Naive thymus-derived CD8-positive, alpha-beta T cell (primary cell): Measurements from ENCODE around the gene MTA2. TPM values are rescaled to one million over a fixed set of nuclear protein-coding genes. Genes with fewer than 3 reads are reported as not detected.
"Not testable (repeated sequence)": the region's sequence is repeated elsewhere in the genome, so short reads cannot be mapped to it uniquely, and the experiment has no call there.

Source experiments
- ATAC-seq, 2 donors: fragments of 150-1000 bp; cut with Tn5 transposase in 1 of 2; sonication (Bioruptor Pico), chemical (Tn5 transposase) in 1 of 2; 1 replicate in 1 of 2; 2 replicates in 1 of 2; pipeline ENCODE4 v1.10.0; 2021; ENCODE audit warnings: mild to moderate bottlenecking in 2 of 2, moderate library complexity in 2 of 2
- POLR2A ChIA-PET: fragments of 350-600 bp; sonication (Branson Sonifier 250); formaldehyde crosslinking; loops from one replicate; lab custom pipeline; 2021; ENCODE audit warnings: antibody characterized with exemption; lab: Charles Lee
- DNase-seq, 10 donors: peaks; one replicate each; pipeline versions ENCODE4 v3.0.0 to v3.0.0-alpha.2; 2020 to 2022
- H3K27ac Mint-ChIP-seq, 10 donors: one replicate each; pipeline ENCODE4 v1.8.0; 2020 to 2022; ENCODE audit warnings: mild to moderate bottlenecking in 10 of 10, mixed read lengths in 10 of 10, moderate library complexity in 4 of 10, inconsistent platforms in 1 of 10
- H3K27me3 Mint-ChIP-seq, 5 donors: one replicate each; pipeline ENCODE4 v1.8.0; 2021 to 2022; ENCODE audit warnings: mixed read lengths in 5 of 5
- H3K36me3 Mint-ChIP-seq, 3 donors: one replicate each; pipeline ENCODE4 v1.8.0; 2020 to 2022; ENCODE audit warnings: mixed read lengths in 3 of 3, mild to moderate bottlenecking in 2 of 3, inconsistent platforms in 1 of 3
- H3K4me1 Mint-ChIP-seq, 4 donors: one replicate each; pipeline ENCODE4 v1.8.0; 2021 to 2022; ENCODE audit warnings: mixed read lengths in 4 of 4
- H3K4me3 Mint-ChIP-seq, 10 donors: one replicate each; pipeline ENCODE4 v1.8.0; 2020 to 2022; ENCODE audit warnings: mild to moderate bottlenecking in 10 of 10, mixed read lengths in 10 of 10, moderate library complexity in 6 of 10, inconsistent platforms in 1 of 10
- H3K9me3 Mint-ChIP-seq, 9 donors: one replicate each; pipeline ENCODE4 v1.8.0; 2020 to 2022; ENCODE audit warnings: mixed read lengths in 9 of 9, mild to moderate bottlenecking in 3 of 9, inconsistent platforms in 1 of 9, moderate library complexity in 1 of 9
- polyA plus RNA-seq, 3 donors: library from polyadenylated mRNA; unstranded; fragments of 300-500 nt; fragmentation: Illumina TruSeq; gene quantifications; one replicate each; pipeline ENCODE4 v1.2.3, GENCODE V29; 2021
- total RNA-seq, 8 experiments: library from RNA in 2 of 8; stranded (reverse) in 2 of 8; gene quantifications; one replicate each; pipeline ENCODE4 v1.2.3 and lab custom pipeline; 2021 to 2026

MTA2 gene
- total and polyA plus RNA-seq, 5 experiments from 2014 or later: 15.8 to 178 (median 32.6) TPM

DNA sequence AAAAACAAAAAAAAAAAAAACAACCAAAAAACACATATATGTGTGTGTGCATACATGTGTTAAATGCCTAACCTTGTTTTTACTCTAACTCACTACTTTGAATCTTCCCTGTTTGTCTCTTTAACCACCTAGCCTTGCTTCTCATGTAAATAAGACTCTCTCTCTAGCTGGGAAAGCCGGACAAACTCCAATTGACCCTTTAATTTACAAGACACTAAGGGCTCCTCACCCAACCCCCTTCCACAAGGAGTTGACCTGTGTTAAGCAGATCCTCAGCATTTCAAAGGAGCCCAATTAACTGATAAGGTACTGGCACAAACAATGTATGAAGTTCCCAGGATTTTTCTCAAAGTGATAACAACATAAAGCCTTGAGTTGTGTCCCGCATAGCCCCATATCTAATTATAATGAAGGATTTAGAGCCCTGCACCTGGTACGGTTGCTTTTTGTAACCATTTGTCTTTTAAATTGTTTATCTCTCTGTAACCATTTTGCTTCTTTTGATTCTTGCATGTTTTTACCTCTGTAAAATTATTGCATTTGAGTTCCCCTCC, 39.9 kb downstream of the MTA2 start:
- not testable (repeated sequence) for ATAC-seq

DNA sequence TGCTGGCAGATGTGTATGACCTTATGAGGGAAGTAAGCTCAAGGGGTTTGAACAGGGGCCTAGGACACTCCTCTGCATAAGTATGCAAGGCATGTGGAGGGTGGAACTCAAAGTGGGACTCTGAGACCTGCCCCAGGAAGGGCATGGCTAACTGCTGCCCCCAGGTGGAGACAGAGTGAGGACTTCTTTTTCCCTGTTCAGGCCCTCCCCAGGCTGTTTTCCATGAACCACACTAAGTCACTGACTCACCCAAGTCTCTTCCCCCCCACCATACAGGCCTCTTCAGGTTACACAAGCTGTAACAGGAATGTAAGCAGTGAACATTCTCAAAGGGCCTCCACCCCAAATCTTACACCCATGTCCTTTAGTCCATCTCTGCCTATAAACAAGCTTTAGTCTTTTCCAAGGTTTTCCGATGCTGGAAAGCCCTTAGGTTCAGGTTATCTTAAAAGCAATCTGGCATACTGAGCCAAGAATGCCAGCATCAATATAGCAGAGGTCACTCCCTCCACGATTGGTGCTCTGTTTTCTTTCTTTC, 41.0 kb downstream of the MTA2 start:
- no peaks in the 10 kb centered on the region for H3K9me3 Mint-ChIP-seq
- H3K27me3 Mint-ChIP-seq: no peaks in the 10 kb centered on the region
- ATAC-seq: peak; percentile 10 to 17
- POLR2A ChIA-PET: interaction anchor here (0.7 to 11.1 kb wide), 12 partner anchors 10 to 194 kb away, joined by 3 to 207 read pairs (median 4); partner anchors contain the start of genes AHNAK and EEF1G
- H3K4me1 Mint-ChIP-seq: peaks cover 28 to 64% (median 54%) of the 10 kb centered on the region in 4 donors
- peak overlapping the region in 1 of 10 donors; percentile 29 for H3K4me3 Mint-ChIP-seq
- peak; percentile 60 to 89 (median 70) for DNase-seq
- H3K27ac Mint-ChIP-seq: peak overlapping the region; percentile 63 to 100 (median 76)
- H3K36me3 Mint-ChIP-seq: peaks cover 0 to 65% (median 13%) of the 10 kb centered on the region in 3 donors

More for the DNA sequence above, 39.9 kb downstream of the MTA2 start:
- not testable (repeated sequence) for H3K4me3 Mint-ChIP-seq, DNase-seq, H3K9me3 Mint-ChIP-seq, H3K27me3 Mint-ChIP-seq
- Mint-ChIP-seq H3K36me3 (peaks cover 5 to 77% (median 16%) of the 10 kb centered on the region in 3 donors), H3K4me1 (peaks cover 23 to 59% (median 52%) of the 10 kb centered on the region in 4 donors), H3K27ac (peak overlapping the region in 9 of 10 donors; percentile 25 to 83 (median 61))
- POLR2A ChIA-PET: interaction anchor here (0.7 to 11.1 kb wide), 6 partner anchors 8 to 195 kb away, joined by 3 to 207 read pairs (median 6); partner anchors contain the start of gene AHNAK

DNA sequence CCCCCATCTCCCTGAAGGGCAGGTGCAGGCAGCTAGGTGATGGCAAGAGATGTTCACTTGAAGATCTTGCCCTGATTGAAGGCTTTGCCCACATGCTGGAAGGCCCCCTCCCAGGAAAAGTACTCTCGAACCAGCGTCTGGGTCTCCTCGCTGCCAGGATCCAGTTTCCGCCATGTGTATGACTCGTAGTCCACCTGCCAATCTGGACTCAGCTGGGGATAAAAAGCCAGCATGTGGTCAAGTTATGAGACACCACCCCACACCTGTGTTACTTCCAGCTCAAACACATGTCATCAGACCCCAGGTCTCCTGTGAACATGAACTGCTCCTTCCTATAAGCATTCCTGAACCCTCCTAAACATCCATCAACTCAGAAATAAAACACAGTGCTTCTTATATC, 42.0 kb downstream of the MTA2 start:
- H3K9me3 Mint-ChIP-seq, H3K27me3 Mint-ChIP-seq, ATAC-seq, DNase-seq: not testable (repeated sequence)
- Mint-ChIP-seq H3K4me3 (peak overlapping the region in 1 of 10 donors; percentile 26), H3K4me1 (peaks cover 29 to 74% (median 62%) of the 10 kb centered on the region in 4 donors), H3K36me3 (peaks cover 0 to 56% (median 11%) of the 10 kb centered on the region in 3 donors), H3K27ac (peak overlapping the region; percentile 32 to 100 (median 83))
- POLR2A ChIA-PET: interaction anchor here (0.7 to 11.1 kb wide), 9 partner anchors 9 to 135 kb away, joined by 3 to 207 read pairs (median 6); partner anchors contain the start of genes AHNAK and EEF1G

DNA sequence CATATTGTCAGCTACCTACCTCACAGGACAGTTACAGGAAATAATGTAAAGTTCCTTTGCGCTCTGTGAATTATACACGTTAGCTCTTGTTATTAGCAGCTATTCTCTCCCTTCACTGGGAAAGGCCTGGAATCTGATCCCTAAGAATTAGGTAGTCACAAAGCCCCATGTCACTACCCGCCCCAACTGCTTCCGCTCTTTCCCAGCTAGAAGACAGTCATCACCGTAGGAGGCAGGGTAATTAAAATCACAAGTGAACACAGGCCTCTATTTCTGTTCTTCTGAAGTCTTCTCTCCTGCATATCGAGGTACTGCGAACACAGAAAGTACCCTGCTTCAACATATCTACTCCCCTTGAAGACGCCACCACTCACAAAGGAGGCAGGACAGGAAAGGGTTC, 42.5 kb downstream of the MTA2 start:
- ATAC-seq: no peak
- DNase-seq: no peak
- no peaks in the 10 kb centered on the region for H3K27me3 Mint-ChIP-seq
- POLR2A ChIA-PET: interaction anchor here (0.6 to 11.1 kb wide), 11 partner anchors 8 to 149 kb away, joined by 3 to 207 read pairs (median 5); partner anchors contain the start of genes AHNAK, C11orf98, CSKMT and EEF1G
- peaks cover 32 to 78% (median 66%) of the 10 kb centered on the region in 4 donors for H3K4me1 Mint-ChIP-seq
- no peaks in the 10 kb centered on the region for H3K9me3 Mint-ChIP-seq
- H3K4me3 Mint-ChIP-seq: peak overlapping the region in 5 of 10 donors; percentile 4 to 30 (median 25)
- peaks cover 0 to 52% (median 11%) of the 10 kb centered on the region in 3 donors for H3K36me3 Mint-ChIP-seq
- H3K27ac Mint-ChIP-seq: peak overlapping the region; percentile 63 to 100 (median 86)

DNA sequence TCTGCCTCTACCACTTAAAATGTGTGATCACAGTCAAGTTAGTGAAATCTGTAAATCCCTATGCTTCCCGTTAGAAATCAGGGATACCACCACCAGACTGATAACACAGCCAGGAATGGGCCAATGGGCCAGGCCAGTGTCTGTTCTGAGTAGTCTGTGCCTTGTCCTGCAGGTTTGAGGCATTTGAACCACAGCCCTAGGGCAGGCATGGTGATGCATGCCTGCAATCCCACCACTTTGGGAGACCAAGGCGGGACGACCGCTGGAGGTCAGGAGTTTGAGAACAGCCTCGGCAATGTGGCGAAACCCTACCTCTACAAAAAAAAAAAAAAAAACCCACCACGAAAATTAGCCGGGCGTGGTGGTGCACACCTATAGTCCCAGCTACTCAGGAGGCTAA, 43.0 kb downstream of the MTA2 start:
- no peaks in the 10 kb centered on the region for H3K9me3 Mint-ChIP-seq
- H3K36me3 Mint-ChIP-seq: peaks cover 0 to 47% (median 11%) of the 10 kb centered on the region in 3 donors
- peak overlapping the region; percentile 9 to 100 (median 98) for H3K27ac Mint-ChIP-seq
- ATAC-seq (no peak), DNase-seq (no peak)
- no peak overlapping the region for H3K4me3 Mint-ChIP-seq
- POLR2A ChIA-PET: interaction anchor here (0.6 to 11.1 kb wide), 11 partner anchors 8 to 150 kb away, joined by 3 to 207 read pairs (median 5); partner anchors contain the start of genes AHNAK, C11orf98, CSKMT and EEF1G
- peaks cover 37 to 81% (median 70%) of the 10 kb centered on the region in 4 donors for H3K4me1 Mint-ChIP-seq
- H3K27me3 Mint-ChIP-seq: no peaks in the 10 kb centered on the region

DNA sequence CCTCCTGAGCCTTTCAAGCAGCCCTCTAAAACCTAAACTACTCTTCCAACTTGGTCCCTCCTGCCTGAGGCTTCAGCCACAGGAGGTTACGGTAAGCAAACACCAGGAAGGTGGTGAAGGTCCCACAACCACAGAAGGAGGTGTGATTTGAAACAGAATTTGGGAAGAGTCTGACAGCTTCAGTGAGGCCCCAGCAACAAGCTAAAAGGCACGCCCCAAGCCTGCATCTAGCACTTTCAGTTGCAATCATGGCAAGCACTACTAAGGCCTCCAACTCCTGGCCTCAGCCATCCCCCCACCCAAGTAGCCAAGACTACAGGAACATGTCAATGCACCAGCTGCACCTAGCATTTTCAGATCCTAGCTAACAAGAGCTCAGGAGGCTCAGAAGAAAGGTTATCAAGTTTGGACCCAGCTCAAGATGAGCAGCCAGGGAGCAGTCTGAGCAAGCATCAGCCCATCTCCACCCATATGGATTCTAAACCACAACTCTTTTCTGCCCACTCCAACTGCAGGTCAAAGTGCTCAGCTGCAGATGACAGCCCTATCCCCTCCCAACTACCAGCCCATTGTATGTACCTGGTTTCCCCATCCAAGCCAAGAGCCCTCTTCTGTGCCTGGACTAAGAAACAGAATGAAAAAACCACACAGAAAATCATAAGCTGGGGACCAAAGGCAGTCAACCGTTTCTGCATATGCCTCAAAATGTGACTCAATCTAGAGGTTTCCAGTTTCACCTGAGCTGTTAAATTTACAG, 44.6 kb downstream of the MTA2 start:
- peaks cover 0 to 32% (median 11%) of the 10 kb centered on the region in 3 donors for H3K36me3 Mint-ChIP-seq
- ATAC-seq: no peak
- peak in 4 of 10 donors; percentile 23 to 79 (median 54) for DNase-seq
- POLR2A ChIA-PET: interaction anchor here (0.7 to 11.1 kb wide), 20 partner anchors 12 to 283 kb away, joined by 3 to 207 read pairs (median 4); partner anchors contain the start of genes AHNAK, C11orf98, CSKMT and EEF1G
- no peaks in the 10 kb centered on the region for H3K9me3 Mint-ChIP-seq
- peaks cover 48 to 93% (median 85%) of the 10 kb centered on the region in 4 donors for H3K4me1 Mint-ChIP-seq
- no peaks in the 10 kb centered on the region for H3K27me3 Mint-ChIP-seq
- H3K27ac Mint-ChIP-seq: peak overlapping the region; percentile 97 to 100 (median 99)
- H3K4me3 Mint-ChIP-seq: peak overlapping the region; percentile 61 to 90 (median 86)

DNA sequence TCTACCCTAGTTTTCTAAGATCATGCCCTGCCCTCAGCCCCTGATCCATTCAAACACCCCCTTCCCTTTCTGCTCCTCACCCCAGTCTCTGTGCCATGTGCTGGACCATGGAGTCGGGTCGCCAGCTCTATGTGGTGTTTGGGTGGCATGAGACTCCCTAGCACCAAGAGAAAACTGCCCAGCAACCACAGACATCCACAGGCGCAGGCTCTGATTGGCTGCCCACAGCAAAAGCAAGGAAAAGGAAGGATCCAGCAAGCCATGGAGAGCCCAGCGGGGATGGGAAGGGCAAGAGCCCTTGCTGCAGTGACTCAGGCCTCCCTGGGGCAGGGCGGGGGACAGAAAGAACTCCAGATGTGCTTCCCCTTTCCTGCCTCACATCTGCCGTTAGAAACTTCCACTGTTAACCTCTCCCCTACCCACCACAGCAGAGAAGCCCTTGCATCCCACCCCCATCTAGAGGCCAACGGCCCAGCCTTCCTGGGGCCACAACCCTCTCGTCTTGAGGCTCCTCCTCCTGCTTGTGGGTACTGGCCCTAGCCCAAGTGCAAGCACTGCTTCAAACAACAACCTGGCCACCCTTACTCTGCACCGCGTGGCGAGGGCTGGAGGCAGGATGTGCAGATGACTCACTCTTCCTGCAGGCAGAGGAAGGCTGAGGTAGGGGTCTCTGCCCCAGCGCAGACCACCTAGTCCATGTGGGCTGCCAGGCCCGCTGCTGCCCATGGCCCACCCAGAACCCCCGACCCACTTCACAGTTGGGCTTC, 45.4 kb downstream of the MTA2 start:
- Mint-ChIP-seq H3K4me3 (peak overlapping the region; percentile 61 to 90 (median 86)), H3K4me1 (peaks cover 50 to 98% (median 88%) of the 10 kb centered on the region in 4 donors), H3K27me3 (peaks cover 0 to 2% (median 0%) of the 10 kb centered on the region in 5 donors), H3K9me3 (peaks cover 0 to 2% (median 0%) of the 10 kb centered on the region in 9 donors), H3K27ac (peak overlapping the region; percentile 97 to 100 (median 99)), H3K36me3 (peaks cover 0 to 25% (median 11%) of the 10 kb centered on the region in 3 donors)
- POLR2A ChIA-PET: interaction anchor here (0.5 to 11.1 kb wide), 24 partner anchors 12 to 1769 kb away, joined by 3 to 207 read pairs (median 6); partner anchors contain the start of genes AHNAK, C11orf98, CSKMT and EEF1G
- DNase-seq (peak; percentile 57 to 94 (median 80)), ATAC-seq (peak; percentile 50 to 56)

DNA sequence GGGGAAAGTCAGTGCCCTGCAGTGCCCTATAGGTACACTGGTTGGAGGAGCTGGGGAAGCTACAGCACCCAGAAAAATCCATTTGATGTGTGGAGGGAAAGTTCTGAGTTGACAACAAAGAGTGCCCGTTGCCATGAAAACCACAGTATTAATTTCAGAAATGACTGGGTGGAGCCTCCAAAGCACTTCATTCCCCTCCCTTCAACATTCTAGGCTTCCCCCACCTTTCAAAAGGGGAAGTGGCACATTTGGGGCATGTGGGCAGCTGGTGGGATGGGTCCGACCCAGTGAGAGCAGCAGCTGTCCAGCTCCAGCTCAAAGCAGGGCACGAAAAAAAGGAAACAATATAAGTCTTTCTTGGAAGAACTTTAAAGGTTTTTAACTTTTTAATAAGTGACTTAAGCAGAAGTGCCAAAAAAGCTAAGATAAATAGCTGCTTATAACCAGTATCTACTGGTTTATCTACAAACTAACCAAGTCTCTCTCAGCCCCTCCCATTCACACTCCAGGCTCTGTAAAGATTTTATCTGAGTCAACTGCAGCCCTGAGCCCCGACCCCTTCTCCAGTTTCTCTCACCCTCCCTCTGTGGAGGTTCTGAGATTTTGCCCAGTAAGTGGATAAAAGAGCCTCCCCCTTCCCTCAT, 46.1 kb downstream of the MTA2 start:
- DNase-seq (peak; percentile 42 to 88 (median 80)), ATAC-seq (peak; percentile 43 to 63)
- POLR2A ChIA-PET: interaction anchor here (0.6 to 11.1 kb wide), 20 partner anchors 11 to 1770 kb away, joined by 3 to 207 read pairs (median 5); partner anchors contain the start of genes AHNAK, C11orf98, CSKMT and EEF1G
- H3K27me3 Mint-ChIP-seq: peaks cover 0 to 2% (median 0%) of the 10 kb centered on the region in 5 donors
- H3K27ac Mint-ChIP-seq: peak overlapping the region; percentile 97 to 100 (median 99)
- H3K4me1 Mint-ChIP-seq: peaks cover 49 to 100% (median 90%) of the 10 kb centered on the region in 4 donors
- H3K36me3 Mint-ChIP-seq: peaks cover 0 to 18% (median 11%) of the 10 kb centered on the region in 3 donors
- H3K9me3 Mint-ChIP-seq: peaks cover 0 to 2% (median 0%) of the 10 kb centered on the region in 9 donors
- H3K4me3 Mint-ChIP-seq: peak overlapping the region; percentile 61 to 90 (median 86)

DNA sequence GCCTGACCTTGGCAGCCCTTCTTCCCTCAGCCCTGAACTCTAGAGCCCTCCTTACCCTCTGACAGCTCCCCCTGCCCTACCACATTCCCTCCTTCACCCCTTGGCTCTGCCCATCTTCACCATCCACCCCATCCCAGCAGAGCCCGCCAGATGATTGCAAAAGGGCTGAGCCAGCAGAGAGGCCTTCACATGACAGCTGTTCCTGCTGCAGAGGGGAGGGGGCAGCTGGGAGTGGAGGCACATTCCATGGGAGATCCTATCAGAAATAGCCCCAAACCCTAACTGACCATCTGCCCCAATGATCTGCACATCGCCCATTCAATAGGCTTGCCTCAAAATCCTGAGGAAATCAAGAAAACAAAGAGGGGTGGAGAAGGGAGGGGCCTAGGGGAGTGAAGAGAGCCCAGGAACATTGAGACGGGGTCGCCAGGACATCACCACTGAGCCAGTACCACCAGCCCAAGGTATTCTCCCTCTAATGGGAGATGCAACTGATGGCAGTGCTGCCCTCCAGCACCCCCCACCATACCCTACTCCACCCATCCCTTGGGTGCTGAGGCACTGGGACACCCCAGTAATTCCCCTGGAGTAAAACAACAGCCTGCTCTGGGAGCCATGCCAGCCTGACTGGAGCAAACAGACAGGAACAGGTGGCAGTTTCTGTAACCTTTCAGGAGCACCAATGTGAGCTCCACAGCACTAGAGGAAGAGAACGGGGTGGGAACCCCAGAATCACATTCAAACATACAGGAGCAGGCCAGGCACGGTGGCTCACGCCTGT, 47.1 kb downstream of the MTA2 start:
- ATAC-seq (no peak), DNase-seq (no peak)
- POLR2A ChIA-PET: interaction anchor here (0.5 to 11.1 kb wide), 14 partner anchors 10 to 286 kb away, joined by 3 to 207 read pairs (median 10); partner anchors contain the start of genes AHNAK, C11orf98, CSKMT and MTA2
- H3K27ac Mint-ChIP-seq: peak overlapping the region; percentile 97 to 100 (median 99)
- H3K36me3 Mint-ChIP-seq: peaks cover 0 to 10% (median 7%) of the 10 kb centered on the region in 3 donors
- H3K4me3 Mint-ChIP-seq: peak overlapping the region in 9 of 10 donors; percentile 55 to 90 (median 85)
- H3K4me1 Mint-ChIP-seq: peaks cover 48 to 99% (median 84%) of the 10 kb centered on the region in 4 donors
- H3K27me3 Mint-ChIP-seq: peaks cover 0 to 2% (median 0%) of the 10 kb centered on the region in 5 donors
- H3K9me3 Mint-ChIP-seq: peaks cover 0 to 2% (median 0%) of the 10 kb centered on the region in 9 donors
